ENCODE measurements around the gene NUPR2.
A peak's percentile ranks its signal among the peaks of the same experiment; 100 is the strongest.
"Not testable (repeated sequence)": the region's sequence is repeated elsewhere in the genome, so short reads cannot be mapped to it uniquely, and the experiment has no call there.

Gene NUPR2

DNA sequence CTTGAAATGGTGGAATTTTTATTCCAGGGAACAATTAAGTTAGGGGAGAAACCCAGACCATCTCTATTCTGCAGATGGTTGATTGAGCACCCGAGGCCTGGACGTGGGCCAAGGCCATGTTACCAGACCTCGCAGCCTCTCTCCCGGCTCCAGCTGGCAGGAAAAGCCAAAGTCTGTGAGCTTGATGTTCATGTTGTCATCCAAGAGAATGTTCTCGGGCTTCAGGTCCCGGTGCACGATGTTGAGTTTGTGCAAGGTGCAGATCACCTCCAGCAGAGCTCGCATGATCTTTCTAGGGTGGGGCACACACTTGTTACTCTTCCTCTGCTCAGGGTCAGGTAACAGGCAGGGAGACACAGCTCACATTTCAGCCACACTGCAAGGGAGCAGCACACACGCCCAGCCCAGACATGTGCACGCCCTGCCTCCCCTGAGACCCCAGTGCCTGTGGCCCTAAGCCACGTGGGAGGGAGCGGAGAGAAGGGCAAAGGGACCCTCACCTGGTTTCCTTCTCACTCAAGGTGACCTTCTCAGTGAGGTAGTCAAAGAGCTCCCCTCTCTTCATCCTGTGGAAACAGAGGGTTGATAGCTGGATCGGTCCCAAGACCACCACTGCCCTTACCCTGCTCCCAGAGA, 32.9 kb downstream of the NUPR2 start:
- no peak for DNase-seq

GRCh38 chr7:56081626-56082340, 34.4 kb downstream of the NUPR2 start:
- DNase-seq: no peak

GRCh38 chr7:56080726-56081435, 35.3 kb downstream of the NUPR2 start:
- not testable (repeated sequence) for DNase-seq

DNA sequence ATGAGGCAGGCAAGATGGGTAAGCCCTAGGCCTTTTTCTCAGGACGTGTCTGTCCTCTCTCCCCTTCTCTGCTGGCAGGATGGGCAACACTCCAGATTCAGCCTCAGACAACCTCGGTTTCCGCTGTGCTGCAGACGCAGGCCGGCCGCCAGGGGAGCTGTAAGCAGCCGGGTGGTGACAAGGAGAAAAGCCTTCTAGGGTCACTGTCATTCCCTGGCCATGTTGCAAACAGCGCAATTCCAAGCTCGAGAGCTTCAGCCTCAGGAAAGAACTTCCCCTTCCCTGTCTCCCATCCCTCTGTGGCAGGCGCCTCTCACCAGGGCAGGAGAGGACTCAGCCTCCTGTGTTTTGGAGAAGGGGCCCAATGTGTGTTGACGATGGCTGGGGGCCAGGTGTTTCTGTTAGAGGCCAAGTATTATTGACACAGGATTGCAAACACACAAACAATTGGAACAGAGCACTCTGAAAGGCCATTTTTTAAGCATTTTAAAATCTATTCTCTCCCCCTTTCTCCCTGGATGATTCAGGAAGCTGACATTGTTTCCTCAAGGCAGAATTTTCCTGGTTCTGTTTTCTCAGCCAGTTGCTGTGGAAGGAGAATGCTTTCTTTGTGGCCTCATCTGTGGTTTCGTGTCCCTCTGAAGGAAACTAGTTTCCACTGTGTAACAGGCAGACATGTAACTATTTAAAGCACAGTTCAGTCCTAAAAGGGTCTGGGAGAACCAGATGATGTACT, 36.6 kb downstream of the NUPR2 start:
- no peak for DNase-seq

- no peak for DNase-seq
Measured at GRCh38 chr7:56078196-56078595, 38.0 kb downstream of the NUPR2 start.

DNA sequence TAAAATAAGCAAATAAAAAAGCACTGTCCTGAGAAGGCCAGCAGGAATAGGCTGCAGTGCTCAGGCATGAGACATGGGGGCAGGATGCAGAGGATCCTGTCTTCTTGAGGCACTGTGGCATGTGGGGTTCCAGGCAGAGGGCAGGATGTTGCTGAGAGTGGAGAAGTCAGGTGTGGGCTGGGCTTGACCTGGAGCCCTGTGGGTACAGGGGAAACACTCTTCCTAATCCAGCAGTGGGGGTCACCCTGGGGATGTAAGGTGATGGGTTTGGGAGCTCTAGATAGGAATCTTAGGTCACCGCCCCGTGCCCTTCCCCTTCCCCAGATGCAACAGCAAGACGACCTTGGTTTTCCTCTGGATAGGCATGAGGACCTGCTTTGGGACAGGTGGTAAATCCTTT, 38.5 kb downstream of the NUPR2 start:
- DNase-seq: no peak

- peak; percentile 46 for DNase-seq
Measured at GRCh38 chr7:56074371-56074791, 41.8 kb downstream of the NUPR2 start.

DNA sequence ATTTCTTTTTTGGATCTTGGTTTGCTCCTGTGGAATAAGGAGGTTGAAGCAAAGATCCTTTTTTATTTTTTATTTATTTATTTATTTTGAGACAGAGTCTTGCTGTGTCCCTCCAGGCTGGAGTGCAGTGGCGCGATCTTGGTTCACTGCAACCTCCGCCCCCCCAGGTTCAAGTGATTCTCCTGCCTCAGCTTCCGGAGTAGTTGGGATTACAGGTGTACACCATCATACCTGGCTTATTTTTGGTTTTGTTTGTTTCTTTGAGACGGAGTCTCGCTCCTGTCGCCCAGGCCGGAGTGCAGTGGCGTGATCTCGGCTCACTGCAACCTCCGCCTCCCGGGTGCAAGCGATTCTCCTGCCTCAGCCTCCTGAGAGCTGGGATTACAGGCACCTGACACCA, 49.8 kb downstream of the NUPR2 start:
- DNase-seq: not testable (repeated sequence)
